HEK293T (cell line): Measurements from ENCODE around the gene RBFA.

Source experiments
- CTCF ChIA-PET: fragments of 350-600 bp; formaldehyde crosslinking; extraction: SDS; loops from one replicate; lab custom pipeline; 2021; ENCODE audit warnings: antibody characterized with exemption, inconsistent platforms; lab: Yijun Ruan, JAX
- POLR2A ChIA-PET: fragments of 350-600 bp; formaldehyde crosslinking; extraction: SDS; loops from one replicate; lab custom pipeline; 2020; ENCODE audit warnings: antibody characterized with exemption, inconsistent platforms; lab: Yijun Ruan, JAX
- DNase-seq: peaks from one replicate; pipeline ENCODE4 v3.0.0; 2012; ENCODE audit warnings: mixed read lengths; ENCODE audit errors: extremely low spot score
- ARNT ChIP-seq: fragments of 450-650 bp; IDR thresholded peaks from 2 replicates; pipeline ENCODE4 v1.6.1; 2017; ENCODE audit warnings: mild to moderate bottlenecking
- BHLHE40 ChIP-seq: fragments of 450-650 bp; IDR thresholded peaks from 2 replicates; pipeline ENCODE4 v1.6.1; 2016; ENCODE audit warnings: mild to moderate bottlenecking, moderate library complexity, borderline replicate concordance
- CTBP1 ChIP-seq: fragments of 450-650 bp; IDR thresholded peaks from 2 replicates; pipeline ENCODE4 v1.6.1; 2016; ENCODE audit warnings: borderline replicate concordance
- ELF4 ChIP-seq: fragments of 450-650 bp; IDR thresholded peaks from 2 replicates; pipeline ENCODE4 v1.6.1; 2017; ENCODE audit warnings: antibody characterized with exemption
- FOXA1 ChIP-seq: fragments of 450-650 bp; IDR thresholded peaks from 2 replicates; pipeline ENCODE4 v1.6.1; 2016; ENCODE audit warnings: mild to moderate bottlenecking
- FOXK2 ChIP-seq: fragments of 450-650 bp; IDR thresholded peaks from 2 replicates; pipeline ENCODE4 v1.6.1; 2016; ENCODE audit warnings: mild to moderate bottlenecking
- FOXM1 ChIP-seq: fragments of 450-650 bp; IDR thresholded peaks from 2 replicates; pipeline ENCODE4 v1.6.1; 2017; ENCODE audit warnings: mild to moderate bottlenecking, borderline replicate concordance
- HDGF ChIP-seq: fragments of 450-650 bp; IDR thresholded peaks from 2 replicates; pipeline ENCODE4 v1.6.1; 2017; ENCODE audit warnings: antibody characterized with exemption, borderline replicate concordance
- L3MBTL2 ChIP-seq: fragments of 450-650 bp; conservative IDR thresholded peaks from 2 replicates; pipeline ENCODE4 v1.6.1; 2016; ENCODE audit warnings: mild to moderate bottlenecking
- LEF1 ChIP-seq: fragments of 450-650 bp; IDR thresholded peaks from 2 replicates; pipeline ENCODE4 v1.6.1; 2017; ENCODE audit warnings: mild to moderate bottlenecking, borderline replicate concordance
- NFRKB ChIP-seq: fragments of 450-650 bp; IDR thresholded peaks from 2 replicates; pipeline ENCODE4 v1.6.1; 2016; ENCODE audit warnings: mild to moderate bottlenecking, moderate library complexity
- PKNOX1 ChIP-seq: fragments of 450-650 bp; IDR thresholded peaks from 2 replicates; pipeline ENCODE4 v1.6.1; 2016
- SP1 ChIP-seq: fragments of 450-650 bp; IDR thresholded peaks from 2 replicates; pipeline ENCODE4 v1.6.1; 2017
- SUZ12 ChIP-seq: fragments of 450-650 bp; IDR thresholded peaks from 2 replicates; pipeline ENCODE4 v1.6.1; 2016; ENCODE audit warnings: mild to moderate bottlenecking
- TARDBP ChIP-seq: fragments of 450-650 bp; IDR thresholded peaks from 2 replicates; pipeline ENCODE4 v1.6.1; 2016
- ZNF384 ChIP-seq: fragments of 450-650 bp; IDR thresholded peaks from 2 replicates; pipeline ENCODE4 v1.6.1; 2016

Gene RBFA

GRCh38 chr18:80029690-80030089, 4.5 kb upstream of the RBFA start:
- POLR2A ChIA-PET: no interaction called here
- CTCF ChIA-PET: interaction anchor here (0.6 kb wide), 1 partner anchor 16 kb away, joined by 3 read pairs; no protein-coding TSS in a partner anchor

GRCh38 chr18:80033181-80034067, 810 bp upstream of the RBFA start:
- TF ChIP-seq PKNOX1 (peak; percentile 54), NFRKB (no peak), ARNT (no peak), L3MBTL2 (peak; percentile 75)
- CTCF ChIA-PET: interaction anchor here (0.7 kb wide), 1 partner anchor 66 kb away, joined by 3 read pairs; no protein-coding TSS in a partner anchor
- no peak for DNase-seq
- POLR2A ChIA-PET: interaction anchor here (1.4 kb wide), 1 partner anchor 80 kb away, joined by 3 read pairs; no protein-coding TSS in a partner anchor

More at GRCh38 chr18:80029690-80030089, 4.5 kb upstream of the RBFA start:
- no peak for DNase-seq
- no peak for TF ChIP-seq NFRKB
- TF ChIP-seq CTBP1: no peak
- TF ChIP-seq FOXK2: no peak
- TF ChIP-seq FOXM1: no peak
- TF ChIP-seq ELF4: no peak
- TF ChIP-seq ZNF384: no peak
- TF ChIP-seq L3MBTL2: no peak
- TF ChIP-seq FOXA1: no peak
- TF ChIP-seq PKNOX1: no peak
- TF ChIP-seq SP1: no peak
- TF ChIP-seq SUZ12: no peak
- TF ChIP-seq LEF1: no peak
- no peak for TF ChIP-seq HDGF
- TF ChIP-seq TARDBP: no peak

GRCh38 chr18:80034852-80035406, 695 bp downstream of the RBFA start:
- no peak for DNase-seq
- POLR2A ChIA-PET: no interaction called here
- CTCF ChIA-PET: no interaction called here
- no peak for TF ChIP-seq PKNOX1
- TF ChIP-seq TARDBP: no peak
- no peak for TF ChIP-seq ARNT
- no peak for TF ChIP-seq HDGF
- no peak for TF ChIP-seq FOXK2
- no peak for TF ChIP-seq SUZ12
- no peak for TF ChIP-seq NFRKB
- TF ChIP-seq SP1: no peak
- no peak for TF ChIP-seq FOXA1
- no peak for TF ChIP-seq LEF1
- TF ChIP-seq L3MBTL2: no peak
- TF ChIP-seq ELF4: no peak
- TF ChIP-seq CTBP1: no peak

- TF ChIP-seq FOXA1 (no peak), PKNOX1 (no peak), SUZ12 (no peak), ELF4 (no peak), NFRKB (no peak), CTBP1 (no peak)
- ChIA-PET CTCF (no interaction called here), POLR2A (no interaction called here)
- DNase-seq: no peak
Measured at GRCh38 chr18:80035997-80036396, 1.8 kb downstream of the RBFA start.

GRCh38 chr18:80037300-80037699, 3.1 kb downstream of the RBFA start:
- no peak for DNase-seq
- TF ChIP-seq FOXA1: no peak
- no peak for TF ChIP-seq L3MBTL2
- no peak for TF ChIP-seq SUZ12
- no peak for TF ChIP-seq ZNF384
- no peak for TF ChIP-seq NFRKB
- no peak for TF ChIP-seq HDGF
- no peak for TF ChIP-seq TARDBP
- TF ChIP-seq BHLHE40: no peak
- no peak for TF ChIP-seq FOXK2
- TF ChIP-seq SP1: no peak
- TF ChIP-seq CTBP1: no peak
- no peak for TF ChIP-seq FOXM1
- TF ChIP-seq PKNOX1: no peak
- TF ChIP-seq ELF4: no peak
- TF ChIP-seq LEF1: no peak
- no peak for TF ChIP-seq ARNT
- CTCF ChIA-PET: no interaction called here
- POLR2A ChIA-PET: no interaction called here
